IMR-90 (cell line): ENCODE results near the gene TSPAN33. TPM values are rescaled to one million over a fixed set of nuclear protein-coding genes. Genes with fewer than 3 reads are reported as not detected.

Experiments
- ATAC-seq: fragments of 200-7000 bp; cut with Tn5 transposase; 2 replicates; pipeline ENCODE4 v1.9.1; 2020; ENCODE audit warnings: low read depth, mild to moderate bottlenecking, moderate library complexity
- BruUV-seq: library from RNA; stranded (reverse); fragments of 400-500 nt; replicated peaks from 2 replicates; lab custom pipeline; 2021; lab: Mats Ljungman, UMichigan
- CTCF ChIA-PET: fragments of 300-600 bp; formaldehyde crosslinking; extraction: SDS; loops from one replicate; lab custom pipeline; 2021; ENCODE audit warnings: antibody characterized with exemption; lab: Yijun Ruan, JAX
- POLR2A ChIA-PET: fragments of 300-600 bp; sonication (Branson Sonifier 250); formaldehyde crosslinking; loops from one replicate; lab custom pipeline; 2022; ENCODE audit warnings: antibody characterized with exemption; ENCODE audit not compliant: unreplicated experiment; lab: Charles Lee
- DNase-seq: peaks from one replicate; pipeline ENCODE4 v3.0.0; 2013
- H2AFZ ChIP-seq: replicated peaks from 2 replicates; pipeline ENCODE3; 2013; ENCODE audit warnings: low read length, mild to moderate bottlenecking; ENCODE audit not compliant: poor library complexity
- H2AK5ac ChIP-seq: 2 replicates; pipeline ENCODE4 v1.6.1; 2013; ENCODE audit warnings: low read depth, low read length, inconsistent platforms
- H2AK9ac ChIP-seq: replicated peaks from 2 replicates; pipeline ENCODE3; 2013; ENCODE audit warnings: mild to moderate bottlenecking, low read depth, low read length, moderate library complexity; ENCODE audit not compliant: poor library complexity
- H2BK120ac ChIP-seq: 2 replicates; pipeline ENCODE4 v1.6.1; 2013; ENCODE audit warnings: low read depth, low read length, inconsistent platforms
- H2BK15ac ChIP-seq: 3 replicates; pipeline ENCODE4 v1.6.1; 2013; ENCODE audit warnings: low read depth, low read length, inconsistent platforms
- H2BK20ac ChIP-seq: 2 replicates; pipeline ENCODE4 v1.6.1; 2013; ENCODE audit warnings: low read depth, mild to moderate bottlenecking, inconsistent platforms, low read length, moderate library complexity
- H2BK5ac ChIP-seq: 2 replicates; pipeline ENCODE4 v1.6.1; 2013; ENCODE audit warnings: mild to moderate bottlenecking, low read depth, low read length, inconsistent platforms; ENCODE audit not compliant: poor library complexity, severe bottlenecking
- H3K14ac ChIP-seq: replicated peaks from 2 replicates; pipeline ENCODE4 v1.6.1; 2013; ENCODE audit warnings: low read depth, low read length, inconsistent platforms
- H3K18ac ChIP-seq: 2 replicates; pipeline ENCODE4 v1.6.1; 2013; ENCODE audit warnings: low read depth, low read length, control low read depth
- H3K23ac ChIP-seq: 2 replicates; pipeline ENCODE4 v1.6.1; 2013; ENCODE audit warnings: low read depth, low read length, inconsistent platforms
- H3K27ac ChIP-seq: 2 replicates; pipeline ENCODE4 v1.5.1; 2013; ENCODE audit warnings: mild to moderate bottlenecking, control low read depth, low read length; ENCODE audit not compliant: insufficient read depth
- H3K27me3 ChIP-seq: 2 replicates; pipeline ENCODE4 v1.6.1; 2013; ENCODE audit warnings: low read length; ENCODE audit not compliant: control insufficient read depth, insufficient read depth
- H3K36me3 ChIP-seq: 2 replicates; pipeline ENCODE4 v1.6.1; 2013; ENCODE audit warnings: low read length, mixed read lengths; ENCODE audit not compliant: control insufficient read depth, insufficient read depth
- H3K4ac ChIP-seq: 2 replicates; pipeline ENCODE4 v1.6.1; 2013; ENCODE audit warnings: low read depth, low read length, inconsistent platforms
- H3K4me1 ChIP-seq: 2 replicates; pipeline ENCODE4 v1.6.1; 2013; ENCODE audit warnings: low read length, mixed read lengths; ENCODE audit not compliant: control insufficient read depth, insufficient read depth
- H3K4me2 ChIP-seq: 2 replicates; pipeline ENCODE4 v1.6.1; 2013; ENCODE audit warnings: low read depth, mild to moderate bottlenecking, control low read depth, low read length, moderate library complexity
- H3K4me3 ChIP-seq: 2 replicates; pipeline ENCODE4 v1.5.1; 2013; ENCODE audit warnings: low read depth, mild to moderate bottlenecking, control low read depth, low read length, moderate library complexity; ENCODE audit not compliant: insufficient read depth
- H3K56ac ChIP-seq: 2 replicates; pipeline ENCODE4 v1.6.1; 2013; ENCODE audit warnings: low read length, inconsistent platforms; ENCODE audit not compliant: insufficient read depth; ENCODE audit errors: extremely low read depth
- H3K79me1 ChIP-seq, 2 experiments: 2 replicates each; pipeline ENCODE4 v1.6.1; 2013; ENCODE audit warnings: low read length in 2 of 2, inconsistent platforms in 1 of 2, low read depth in 1 of 2
- H3K9ac ChIP-seq: 2 replicates; pipeline ENCODE4 v1.6.1; 2013; ENCODE audit warnings: low read depth, low read length, control low read depth
- H3K9me1 ChIP-seq: 2 replicates; pipeline ENCODE4 v1.6.1; 2013; ENCODE audit warnings: low read length, inconsistent platforms; ENCODE audit not compliant: insufficient read depth
- H3K9me3 ChIP-seq: 2 replicates; pipeline ENCODE4 v1.6.1; 2013; ENCODE audit warnings: low read length; ENCODE audit not compliant: control insufficient read depth, insufficient read depth
- H4K20me1 ChIP-seq: 2 replicates; pipeline ENCODE4 v1.6.1; 2013; ENCODE audit warnings: low read length, inconsistent platforms; ENCODE audit not compliant: insufficient read depth
- H4K5ac ChIP-seq: 2 replicates; pipeline ENCODE4 v1.6.1; 2013; ENCODE audit warnings: mild to moderate bottlenecking, low read depth, low read length, control low read depth
- H4K8ac ChIP-seq, 2 experiments: 2 replicates each; pipeline ENCODE4 v1.6.1; 2013; ENCODE audit warnings: low read depth in 2 of 2, low read length in 2 of 2, control low read depth in 1 of 2, inconsistent platforms in 1 of 2
- H4K91ac ChIP-seq: 2 replicates; pipeline ENCODE4 v1.6.1; 2013; ENCODE audit warnings: low read depth, low read length, inconsistent platforms; ENCODE audit not compliant: insufficient read depth
- BHLHE40 ChIP-seq: fragments of 150-350 bp; IDR thresholded peaks from 2 replicates; pipeline ENCODE4 v1.6.1; 2016; ENCODE audit warnings: mild to moderate bottlenecking, low read depth, low read length
- CHD1 ChIP-seq: IDR thresholded peaks from 2 replicates; pipeline ENCODE4 v1.6.1; 2012; ENCODE audit warnings: low read depth, low read length, improper control_type of control experiment
- FOS ChIP-seq: fragments of 150-350 bp; IDR thresholded peaks from 2 replicates; pipeline ENCODE4 v1.6.1; 2016; ENCODE audit warnings: low read depth, low read length
- MAFK ChIP-seq: IDR thresholded peaks from 2 replicates; pipeline ENCODE4 v1.6.1; 2012; ENCODE audit warnings: low read depth, low read length, improper control_type of control experiment
- MAZ ChIP-seq: IDR thresholded peaks from 2 replicates; pipeline ENCODE4 v1.6.1; 2012; ENCODE audit warnings: low read depth, mild to moderate bottlenecking, low read length, improper control_type of control experiment, moderate library complexity, borderline replicate concordance
- MXI1 ChIP-seq: IDR thresholded peaks from 2 replicates; pipeline ENCODE4 v1.6.1; 2012; ENCODE audit warnings: low read depth, mild to moderate bottlenecking, low read length, moderate library complexity, borderline replicate concordance
- NFE2L2 ChIP-seq: fragments of 150-350 bp; IDR thresholded peaks from 2 replicates; pipeline ENCODE4 v1.6.1; 2016; ENCODE audit warnings: low read depth, mild to moderate bottlenecking, low read length
- POLR2A ChIP-seq: IDR thresholded peaks from 2 replicates; pipeline ENCODE4 v1.6.1; 2012; ENCODE audit warnings: mild to moderate bottlenecking, low read depth, low read length
- RAD21 ChIP-seq: IDR thresholded peaks from 2 replicates; pipeline ENCODE4 v1.6.1; 2012; ENCODE audit warnings: low read length, improper control_type of control experiment
- RCOR1 ChIP-seq: IDR thresholded peaks from 2 replicates; pipeline ENCODE4 v1.6.1; 2012; ENCODE audit warnings: mild to moderate bottlenecking, low read length, improper control_type of control experiment; ENCODE audit not compliant: insufficient replicate concordance
- RFX5 ChIP-seq: IDR thresholded peaks from 2 replicates; pipeline ENCODE4 v1.8.0; 2012; ENCODE audit warnings: low read depth, mild to moderate bottlenecking, low read length, moderate library complexity
- SMC3 ChIP-seq: fragments of 150-350 bp; IDR thresholded peaks from 2 replicates; pipeline ENCODE4 v1.6.1; 2016; ENCODE audit warnings: low read depth, mild to moderate bottlenecking, antibody characterized with exemption, low read length, moderate library complexity
- WGBS, 2 experiments: methylation state at CpG; one replicate each; pipeline versions ENCODE4 v1.1.5 to v1.1.7; 2013; ENCODE audit warnings: missing lambda C conversion rate in 2 of 2; ENCODE audit not compliant: insufficient read length in 1 of 2; ENCODE audit errors: extremely low coverage in 2 of 2; 5-methylcytosine and 5-hydroxymethylcytosine counted together
- dilution Hi-C: fragments of 300-500 bp; cut with HindIII; formaldehyde crosslinking; loops from one replicate; pipeline ENCODE4 v1.14.3; 2018; ENCODE audit warnings: low sequenced_read_pairs; ENCODE audit not compliant: unreplicated experiment
- in situ Hi-C: fragments of 300-500 bp; cut with MboI; formaldehyde crosslinking; loops from 3 replicates; pipeline ENCODE4 v1.14.3; 2019; ENCODE audit warnings: low sequenced_read_pairs, inconsistent platforms, mixed read lengths
- intact Hi-C: fragments of 100-400 bp; cut with micrococcal nuclease; formaldehyde crosslinking; loops from 2 replicates; pipeline ENCODE4 v1.10.0; 2022
- polyA plus RNA-seq, 3 experiments: library from polyadenylated mRNA; depleted of rRNA; stranded (reverse); fragments of >200 nt; gene quantifications; 2 replicates each; pipeline ENCODE4 v1.2.3, GENCODE V29; 2012; ENCODE audit warnings: low replicate concordance in 1 of 3
- total RNA-seq: library from RNA; depleted of rRNA; stranded (reverse); fragments of >200 nt; gene quantifications from 2 replicates; pipeline ENCODE4 v1.2.3, GENCODE V29; 2012
- TF ChIP-seq, protein P1 (sequence below): fragments of 150-350 bp; IDR thresholded peaks from 2 replicates; pipeline ENCODE4 v1.6.1; 2017; ENCODE audit warnings: mild to moderate bottlenecking, antibody characterized with exemption, low read length, low read depth
- TF ChIP-seq, protein P2 (sequence below): conservative IDR thresholded peaks from 2 replicates; pipeline ENCODE4 v1.5.1; 2012; ENCODE audit warnings: mild to moderate bottlenecking, low read depth, low read length, improper control_type of control experiment

The TSPAN33 gene
- total and polyA plus RNA-seq, 2 of the 4 experiments (the other 2 are of a cell fraction): 0.17 to 0.36 TPM

DNA sequence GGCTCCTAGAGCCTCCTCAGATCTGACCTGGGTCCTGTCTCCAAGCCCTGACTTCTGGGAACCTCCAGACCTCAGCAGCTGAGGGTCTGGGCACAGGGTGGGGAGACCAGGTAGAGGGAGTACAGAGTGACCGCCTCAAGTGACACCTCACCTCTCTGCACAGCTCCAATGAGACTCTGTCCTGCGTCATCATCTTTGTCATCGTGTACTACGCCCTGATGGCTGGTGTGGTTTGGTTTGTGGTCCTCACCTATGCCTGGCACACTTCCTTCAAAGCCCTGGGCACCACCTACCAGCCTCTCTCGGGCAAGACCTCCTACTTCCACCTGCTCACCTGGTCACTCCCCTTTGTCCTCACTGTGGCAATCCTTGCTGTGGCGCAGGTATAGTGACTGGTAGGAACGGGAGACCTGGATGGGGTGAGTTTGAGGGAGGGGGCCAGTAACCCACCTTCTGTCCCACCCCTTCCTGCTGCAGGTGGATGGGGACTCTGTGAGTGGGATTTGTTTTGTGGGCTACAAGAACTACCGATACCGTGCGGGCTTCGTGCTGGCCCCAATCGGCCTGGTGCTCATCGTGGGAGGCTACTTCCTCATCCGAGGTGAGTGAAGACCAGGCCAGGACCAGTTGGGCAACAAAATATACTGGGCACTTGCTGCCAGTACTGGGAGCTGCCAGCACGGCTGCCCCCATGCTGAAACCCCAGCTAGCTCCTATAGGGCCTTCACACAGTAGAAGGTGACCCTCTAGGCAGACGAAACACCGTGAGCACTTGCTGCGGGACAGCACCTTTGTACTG is 61.7 kb downstream of the TSPAN33 start:
- Histone ChIP-seq H3K79me1 (peaks cover 0 to 9% of the 10 kb centered on the region in 2 experiments; a peak in 2 of 4 replicates), H4K8ac (no peak overlapping the region), H2AK5ac (no peak overlapping the region), H2BK5ac (no peak overlapping the region), H3K27ac (no peak overlapping the region), H3K9me1 (no peaks in the 10 kb centered on the region), H3K36me3 (peaks cover 39% of the 10 kb centered on the region), H2BK20ac (no peak overlapping the region), H4K91ac (no peak overlapping the region), H3K14ac (no peak overlapping the region), H3K4ac (no peak overlapping the region), H3K23ac (no peak overlapping the region), H3K9me3 (no peaks in the 10 kb centered on the region), H3K4me1 (0 out of 2 replicates have a peak, but pooled peaks cover 1% of the 10 kb centered on the region), H2BK120ac (no peak overlapping the region), H4K5ac (no peak overlapping the region), H3K56ac (no peak overlapping the region), H2BK15ac (no peak overlapping the region), H2AK9ac (peak overlapping the region; percentile 25), H3K18ac (no peak overlapping the region), H3K4me2 (no peak overlapping the region), H3K27me3 (no peaks in the 10 kb centered on the region), H3K4me3 (no peak overlapping the region), H2AFZ (no peak overlapping the region), H3K9ac (no peak overlapping the region), H4K20me1 (no peaks in the 10 kb centered on the region; the same call in 1 of the 2 replicates)
- intact Hi-C loops (no loop called here), dilution Hi-C loops (no loop called here), in situ Hi-C loops (loop anchor here (5.0 kb wide), 1 partner anchor 39 kb away; no protein-coding TSS in a partner anchor)
- DNase-seq (no peak), ATAC-seq (no peak)
- POLR2A ChIA-PET: no interaction called here
- 88% methylated on average over 7 of the region's 18 CpGs; no CpG with 5 or more reads in 1 of the 2 experiments for WGBS, 2 experiments
- no TSS peak for BruUV-seq
- CTCF ChIA-PET: interaction anchor here (1.4 to 1.5 kb wide), 2 partner anchors 12 to 42 kb away, joined by 3 to 4 read pairs; no protein-coding TSS in a partner anchor
- TF ChIP-seq POLR2A (no peak), RFX5 (no peak), MXI1 (no peak), BHLHE40 (no peak), NFE2L2 (no peak), FOS (no peak), MAFK (no peak), MAZ (no peak), SMC3 (no peak), CHD1 (no peak), RCOR1 (no peak), RAD21 (no peak)
- TF ChIP-seq, protein P1, sequence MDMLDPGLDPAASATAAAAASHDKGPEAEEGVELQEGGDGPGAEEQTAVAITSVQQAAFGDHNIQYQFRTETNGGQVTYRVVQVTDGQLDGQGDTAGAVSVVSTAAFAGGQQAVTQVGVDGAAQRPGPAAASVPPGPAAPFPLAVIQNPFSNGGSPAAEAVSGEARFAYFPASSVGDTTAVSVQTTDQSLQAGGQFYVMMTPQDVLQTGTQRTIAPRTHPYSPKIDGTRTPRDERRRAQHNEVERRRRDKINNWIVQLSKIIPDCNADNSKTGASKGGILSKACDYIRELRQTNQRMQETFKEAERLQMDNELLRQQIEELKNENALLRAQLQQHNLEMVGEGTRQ: no peak
- TF ChIP-seq, protein P2, sequence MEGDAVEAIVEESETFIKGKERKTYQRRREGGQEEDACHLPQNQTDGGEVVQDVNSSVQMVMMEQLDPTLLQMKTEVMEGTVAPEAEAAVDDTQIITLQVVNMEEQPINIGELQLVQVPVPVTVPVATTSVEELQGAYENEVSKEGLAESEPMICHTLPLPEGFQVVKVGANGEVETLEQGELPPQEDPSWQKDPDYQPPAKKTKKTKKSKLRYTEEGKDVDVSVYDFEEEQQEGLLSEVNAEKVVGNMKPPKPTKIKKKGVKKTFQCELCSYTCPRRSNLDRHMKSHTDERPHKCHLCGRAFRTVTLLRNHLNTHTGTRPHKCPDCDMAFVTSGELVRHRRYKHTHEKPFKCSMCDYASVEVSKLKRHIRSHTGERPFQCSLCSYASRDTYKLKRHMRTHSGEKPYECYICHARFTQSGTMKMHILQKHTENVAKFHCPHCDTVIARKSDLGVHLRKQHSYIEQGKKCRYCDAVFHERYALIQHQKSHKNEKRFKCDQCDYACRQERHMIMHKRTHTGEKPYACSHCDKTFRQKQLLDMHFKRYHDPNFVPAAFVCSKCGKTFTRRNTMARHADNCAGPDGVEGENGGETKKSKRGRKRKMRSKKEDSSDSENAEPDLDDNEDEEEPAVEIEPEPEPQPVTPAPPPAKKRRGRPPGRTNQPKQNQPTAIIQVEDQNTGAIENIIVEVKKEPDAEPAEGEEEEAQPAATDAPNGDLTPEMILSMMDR: no peak
